Esophagus (tissue), 2 donors: ENCODE measurements around the gene MAT2A. TPM values are rescaled to one million over a fixed set of nuclear protein-coding genes. Genes with fewer than 3 reads are reported as not detected.

Experiments
- H3K27ac ChIP-seq, 2 donors: one replicate each; pipeline ENCODE4 v1.5.1; 2013; ENCODE audit warnings: low read depth in 2 of 2, mild to moderate bottlenecking in 2 of 2, inconsistent platforms in 1 of 2, low read length in 1 of 2, moderate library complexity in 1 of 2
- H3K27me3 ChIP-seq, 2 donors: one replicate each; pipeline ENCODE4 v1.6.1; 2013; ENCODE audit warnings: low read length in 2 of 2, control low read depth in 1 of 2, mild to moderate bottlenecking in 1 of 2; ENCODE audit not compliant: insufficient read depth in 2 of 2, control insufficient read depth in 1 of 2
- H3K36me3 ChIP-seq, 2 donors: one replicate each; pipeline ENCODE4 v1.6.1; 2013; ENCODE audit warnings: low read length in 1 of 2; ENCODE audit not compliant: control insufficient read depth in 2 of 2, insufficient read depth in 2 of 2
- H3K4me1 ChIP-seq, 2 donors: one replicate each; pipeline ENCODE4 v1.6.1; 2013; ENCODE audit warnings: low read length in 1 of 2; ENCODE audit not compliant: control insufficient read depth in 2 of 2, insufficient read depth in 2 of 2
- H3K4me3 ChIP-seq, 2 donors: one replicate each; pipeline ENCODE4 v1.5.1; 2013; ENCODE audit warnings: low read length in 2 of 2, mild to moderate bottlenecking in 2 of 2, low read depth in 1 of 2, moderate library complexity in 1 of 2
- H3K9me3 ChIP-seq, 2 donors: one replicate each; pipeline ENCODE4 v1.6.1; 2013; ENCODE audit warnings: mild to moderate bottlenecking in 2 of 2, low read depth in 1 of 2, low read length in 1 of 2, moderate library complexity in 1 of 2; ENCODE audit not compliant: control insufficient read depth in 2 of 2, insufficient read depth in 1 of 2
- WGBS, 2 donors: extraction: QIAGEN DNeasy Blood & Tissue Kit; methylation state at CpG; one replicate each; pipeline ENCODE4 v1.1.7; 2013; 5-methylcytosine and 5-hydroxymethylcytosine counted together
- polyA plus RNA-seq, 2 donors: library from polyadenylated mRNA; stranded (reverse); fragments of 200-250 nt; gene quantifications; one replicate each; pipeline ENCODE4 v1.2.3, GENCODE V29; 2013
- donor health status: healthy with polysubstance abuse.
- donor health status: Bipolar disorder and iron deficiency.

The MAT2A gene
- polyA plus RNA-seq, 2 donors = 53.9 to 113 TPM

GRCh38 chr2:85523903-85524335, 15.0 kb upstream of the MAT2A start:
- Histone ChIP-seq H3K27ac (peak overlapping the region in 1 of 2 donors; percentile 47), H3K36me3 (no peaks in the 10 kb centered on the region), H3K4me3 (no peak overlapping the region), H3K4me1 (no peaks in the 10 kb centered on the region), H3K27me3 (no peaks in the 10 kb centered on the region), H3K9me3 (no peaks in the 10 kb centered on the region)
- 57 to 59% methylated on average over 5 of the region's 5 CpGs for WGBS, 2 donors

- H3K4me1 ChIP-seq = no peaks in the 10 kb centered on the region
- peak overlapping the region in 1 of 2 donors; percentile 36 for H3K27ac ChIP-seq
- 37 to 45% methylated on average over 8 of the region's 8 CpGs for WGBS, 2 donors
- H3K27me3 ChIP-seq = no peaks in the 10 kb centered on the region
- H3K4me3 ChIP-seq = no peak overlapping the region
- no peaks in the 10 kb centered on the region for H3K36me3 ChIP-seq
- no peaks in the 10 kb centered on the region for H3K9me3 ChIP-seq
These were observed 14.5 kb upstream of the MAT2A start for GRCh38 chr2:85524336-85524908.

- Histone ChIP-seq H3K4me1 (no peaks in the 10 kb centered on the region), H3K4me3 (no peak overlapping the region), H3K27ac (peak overlapping the region in 1 of 2 donors; percentile 52), H3K27me3 (no peaks in the 10 kb centered on the region), H3K9me3 (no peaks in the 10 kb centered on the region), H3K36me3 (no peaks in the 10 kb centered on the region)
- 75 to 79% methylated on average over 5 of the region's 5 CpGs for WGBS, 2 donors
These were observed 13.9 kb upstream of the MAT2A start for GRCh38 chr2:85525029-85525428.

GRCh38 chr2:85525567-85525966, 13.4 kb upstream of the MAT2A start:
- Histone ChIP-seq H3K4me3 (no peak overlapping the region), H3K36me3 (no peaks in the 10 kb centered on the region), H3K4me1 (no peaks in the 10 kb centered on the region), H3K27me3 (no peaks in the 10 kb centered on the region), H3K9me3 (no peaks in the 10 kb centered on the region), H3K27ac (no peak overlapping the region)
- 83 to 87% methylated on average over 4 of the region's 4 CpGs for WGBS, 2 donors

- Histone ChIP-seq H3K27me3 (no peaks in the 10 kb centered on the region), H3K4me1 (peaks cover 0 to 2% of the 10 kb centered on the region in 2 donors), H3K4me3 (no peak overlapping the region), H3K36me3 (no peaks in the 10 kb centered on the region), H3K27ac (no peak overlapping the region), H3K9me3 (no peaks in the 10 kb centered on the region)
These were observed 11.2 kb upstream of the MAT2A start for GRCh38 chr2:85527787-85528186.

GRCh38 chr2:85528355-85528754, 10.6 kb upstream of the MAT2A start:
- no peaks in the 10 kb centered on the region for H3K9me3 ChIP-seq
- H3K4me1 ChIP-seq = peaks cover 0 to 2% of the 10 kb centered on the region in 2 donors
- no peaks in the 10 kb centered on the region for H3K36me3 ChIP-seq
- no peaks in the 10 kb centered on the region for H3K27me3 ChIP-seq
- no peak overlapping the region for H3K27ac ChIP-seq
- no peak overlapping the region for H3K4me3 ChIP-seq
- WGBS, 2 donors = 91 to 95% methylated on average over 2 of the region's 2 CpGs

GRCh38 chr2:85529809-85530208, 9.2 kb upstream of the MAT2A start:
- 98 to 100% methylated on average over 1 of the region's 1 CpG for WGBS, 2 donors
- H3K27ac ChIP-seq = no peak overlapping the region
- H3K4me3 ChIP-seq = no peak overlapping the region
- no peaks in the 10 kb centered on the region for H3K9me3 ChIP-seq
- H3K36me3 ChIP-seq = no peaks in the 10 kb centered on the region
- no peaks in the 10 kb centered on the region for H3K27me3 ChIP-seq
- H3K4me1 ChIP-seq = peaks cover 0 to 2% of the 10 kb centered on the region in 2 donors

- Histone ChIP-seq H3K36me3 (no peaks in the 10 kb centered on the region), H3K9me3 (no peaks in the 10 kb centered on the region), H3K4me3 (no peak overlapping the region), H3K27me3 (no peaks in the 10 kb centered on the region), H3K4me1 (peaks cover 0 to 2% of the 10 kb centered on the region in 2 donors), H3K27ac (no peak overlapping the region)
- WGBS, 2 donors = 44 to 71% methylated on average over 2 of the region's 2 CpGs
These were observed 7.4 kb upstream of the MAT2A start for GRCh38 chr2:85531589-85531988.

GRCh38 chr2:85534099-85534498, 4.9 kb upstream of the MAT2A start:
- Histone ChIP-seq H3K27ac (no peak overlapping the region), H3K36me3 (no peaks in the 10 kb centered on the region), H3K4me1 (peaks cover 0 to 2% of the 10 kb centered on the region in 2 donors), H3K27me3 (no peaks in the 10 kb centered on the region), H3K9me3 (no peaks in the 10 kb centered on the region), H3K4me3 (no peak overlapping the region)
- 73 to 76% methylated on average over 3 of the region's 3 CpGs for WGBS, 2 donors

- no peaks in the 10 kb centered on the region for H3K9me3 ChIP-seq
- H3K27ac ChIP-seq = no peak overlapping the region
- peaks cover 0 to 2% of the 10 kb centered on the region in 2 donors for H3K4me1 ChIP-seq
- H3K4me3 ChIP-seq = no peak overlapping the region
- WGBS, 2 donors = 69 to 77% methylated on average over 3 of the region's 3 CpGs
- no peaks in the 10 kb centered on the region for H3K27me3 ChIP-seq
- H3K36me3 ChIP-seq = no peaks in the 10 kb centered on the region
These were observed 4.1 kb upstream of the MAT2A start for GRCh38 chr2:85534881-85535280.
